22Rv1 (cell line): ENCODE measurements around the gene BICC1.

ENCODE experiments used
- H3K27ac ChIP-seq: fragments of 450-650 bp; 2 replicates; pipeline ENCODE4 v1.5.1; 2017
- CTCF ChIP-seq: fragments of 450-650 bp; IDR thresholded peaks from 2 replicates; pipeline ENCODE4 v1.5.1; 2017; ENCODE audit warnings: mild to moderate bottlenecking
- ZFX ChIP-seq: fragments of 450-650 bp; IDR thresholded peaks from 2 replicates; pipeline ENCODE4 v1.6.1; 2017; ENCODE audit warnings: antibody characterized with exemption, borderline replicate concordance

The BICC1 gene

GRCh38 chr10:58516119-58516518, 3.4 kb downstream of the BICC1 start:
- peak overlapping the region; percentile 19; the same call in 1 of the 2 replicates for H3K27ac ChIP-seq
- TF ChIP-seq ZFX (no peak), CTCF (no peak)

GRCh38 chr10:58516671-58517070, 4.0 kb downstream of the BICC1 start:
- TF ChIP-seq CTCF = no peak
- TF ChIP-seq ZFX = no peak
- H3K27ac ChIP-seq = peak overlapping the region; percentile 19; the same call in 1 of the 2 replicates

- H3K27ac ChIP-seq = peak overlapping the region; percentile 19
- TF ChIP-seq CTCF (no peak), ZFX (no peak)
These were observed 4.4 kb downstream of the BICC1 start for GRCh38 chr10:58517081-58517480.

- no peak for TF ChIP-seq ZFX
- no peak for TF ChIP-seq CTCF
- peak overlapping the region; percentile 19 for H3K27ac ChIP-seq
These were observed 5.1 kb downstream of the BICC1 start for GRCh38 chr10:58517491-58518355.

- TF ChIP-seq CTCF (no peak), ZFX (no peak)
- no peak overlapping the region for H3K27ac ChIP-seq
These were observed 6.1 kb downstream of the BICC1 start for GRCh38 chr10:58518775-58519174.

- no peak overlapping the region for H3K27ac ChIP-seq
- TF ChIP-seq CTCF = no peak
- no peak for TF ChIP-seq ZFX
These were observed 16.5 kb downstream of the BICC1 start for GRCh38 chr10:58529077-58529728.
